Activated gamma-delta T cell treated with anti-CD3 and anti-CD28 coated beads, Interleukin-2, amount 50 U/mL, for 16 hours (primary cell): ENCODE data around the gene CACNA1B.

ENCODE experiments used
- DNase-seq: peaks from one replicate; pipeline ENCODE4 v3.0.0-alpha.2; 2020; ENCODE audit warnings: low read depth

CACNA1B gene

GRCh38 chr9:138040446-138041430 lies 163.2 kb downstream of the CACNA1B start:
- DNase-seq: no peak

- no peak for DNase-seq
Observed at GRCh38 chr9:138042146-138042545, 164.6 kb downstream of the CACNA1B start.

- no peak for DNase-seq
Observed at GRCh38 chr9:138042640-138043039, 165.1 kb downstream of the CACNA1B start.

GRCh38 chr9:138043061-138043410 lies 165.5 kb downstream of the CACNA1B start:
- no peak for DNase-seq

GRCh38 chr9:138043411-138044345 lies 166.1 kb downstream of the CACNA1B start:
- no peak for DNase-seq

- DNase-seq: no peak
Observed at GRCh38 chr9:138044485-138045383, 167.2 kb downstream of the CACNA1B start.

- DNase-seq: no peak
Observed at GRCh38 chr9:138045541-138046490, 168.2 kb downstream of the CACNA1B start.

GRCh38 chr9:138046641-138047301 lies 169.2 kb downstream of the CACNA1B start:
- no peak for DNase-seq

- no peak for DNase-seq
Observed at GRCh38 chr9:138047469-138048040, 170.0 kb downstream of the CACNA1B start.

GRCh38 chr9:138048184-138048583 lies 170.6 kb downstream of the CACNA1B start:
- no peak for DNase-seq

GRCh38 chr9:138049085-138049778 lies 171.7 kb downstream of the CACNA1B start:
- DNase-seq: no peak

- DNase-seq: no peak
Observed at GRCh38 chr9:138049779-138050471, 172.3 kb downstream of the CACNA1B start.

- no peak for DNase-seq
Observed at GRCh38 chr9:138050472-138051330, 173.1 kb downstream of the CACNA1B start.

GRCh38 chr9:138051586-138052321 lies 174.2 kb downstream of the CACNA1B start:
- no peak for DNase-seq

GRCh38 chr9:138052322-138052615 lies 174.7 kb downstream of the CACNA1B start:
- DNase-seq: no peak

GRCh38 chr9:138052635-138053320 lies 175.2 kb downstream of the CACNA1B start:
- DNase-seq: no peak
